ENCODE results near the gene KRTAP5-6.
"Not testable (repeated sequence)": the region's sequence is repeated elsewhere in the genome, so short reads cannot be mapped to it uniquely, and the experiment has no call there.

Gene KRTAP5-6

DNA sequence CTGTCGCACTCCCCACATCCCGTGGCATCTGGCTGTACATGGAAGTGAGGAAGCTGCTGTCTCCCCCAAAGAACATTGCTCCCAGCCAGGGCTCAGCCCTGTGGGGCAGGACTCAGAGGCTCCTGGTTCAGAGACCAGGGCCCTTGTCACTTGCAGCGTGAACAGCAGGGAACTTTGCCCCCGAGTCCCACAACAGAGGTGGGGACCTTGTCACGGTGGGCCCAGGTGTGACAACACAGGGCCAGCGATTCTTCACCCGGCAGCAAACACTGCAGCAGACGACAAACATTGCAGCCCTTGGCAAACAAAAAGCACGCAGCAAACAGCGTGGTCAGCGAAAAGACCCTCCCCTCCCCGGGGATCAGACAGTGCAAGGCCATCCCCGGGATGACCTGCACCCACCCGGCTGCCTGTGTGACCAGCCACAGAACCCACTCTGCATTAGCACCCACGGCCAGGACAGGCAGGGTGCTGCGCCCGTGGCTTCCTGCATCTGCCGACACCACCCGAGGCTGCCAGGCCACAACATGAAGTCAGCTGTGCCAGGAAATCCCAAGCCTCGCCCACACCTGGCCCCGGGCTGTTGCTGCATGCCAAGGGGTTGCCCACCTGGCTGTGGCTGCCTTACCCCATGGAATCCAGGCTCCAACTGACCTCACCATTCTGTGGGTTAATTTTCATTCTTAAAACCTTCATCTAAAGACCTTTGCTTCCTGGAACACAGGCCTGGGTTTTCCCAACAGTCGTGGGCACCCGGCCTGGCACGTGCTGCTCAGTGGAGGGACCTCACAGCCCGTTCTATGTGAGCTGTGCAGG, 35.3 kb upstream of the KRTAP5-6 start:
- DNase-seq (ENCODE audit: low read depth) = not testable (repeated sequence)

GRCh38 chr11:1662699-1663283, 34.2 kb upstream of the KRTAP5-6 start:
- not testable (repeated sequence) for DNase-seq (ENCODE audit: low read depth)

DNA sequence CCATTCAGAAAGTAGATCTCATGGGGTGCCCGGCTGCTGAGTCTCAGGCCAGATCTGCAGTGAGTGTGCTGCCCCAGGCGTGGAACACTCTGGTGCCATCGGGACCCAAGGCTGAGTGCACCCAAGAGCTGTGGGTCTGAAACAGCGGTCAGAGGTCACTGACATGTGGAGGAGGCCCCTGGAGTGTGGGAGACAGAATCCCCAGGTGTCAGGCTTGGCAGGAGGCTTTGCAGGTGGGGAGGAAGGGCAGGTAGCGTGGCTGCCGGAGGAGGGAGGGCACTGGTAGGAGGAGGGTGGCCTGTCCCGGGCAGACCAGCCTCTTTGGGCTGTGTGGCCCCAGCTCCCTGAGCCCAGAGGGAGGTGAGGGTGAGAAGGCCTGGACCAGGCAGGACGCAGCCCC, 31.7 kb upstream of the KRTAP5-6 start:
- DNase-seq (ENCODE audit: low read depth) = no peak

- no peak for DNase-seq (ENCODE audit: low read depth)
Measured at GRCh38 chr11:1667121-1667850, 29.7 kb upstream of the KRTAP5-6 start.

DNA sequence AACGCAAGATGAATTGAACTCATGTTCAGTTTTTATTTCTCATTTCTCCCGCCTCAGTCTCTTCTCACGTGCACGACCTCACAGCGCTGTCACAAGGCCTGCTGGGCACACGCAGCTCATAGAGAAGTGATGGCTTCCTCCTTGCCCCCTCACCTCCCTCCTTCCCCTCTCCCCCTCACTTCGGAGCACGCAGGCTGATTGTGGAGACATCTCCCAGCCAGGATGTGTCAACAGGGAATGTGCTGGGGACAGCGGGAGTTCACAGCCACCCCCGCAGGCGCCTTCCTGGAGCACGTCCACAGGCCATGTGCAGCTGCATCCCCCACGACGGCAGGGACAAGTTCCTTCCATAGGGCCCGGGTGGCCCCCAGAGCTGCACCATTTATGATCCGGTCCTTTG, 29.1 kb upstream of the KRTAP5-6 start:
- no peak for DNase-seq (ENCODE audit: low read depth)

DNA sequence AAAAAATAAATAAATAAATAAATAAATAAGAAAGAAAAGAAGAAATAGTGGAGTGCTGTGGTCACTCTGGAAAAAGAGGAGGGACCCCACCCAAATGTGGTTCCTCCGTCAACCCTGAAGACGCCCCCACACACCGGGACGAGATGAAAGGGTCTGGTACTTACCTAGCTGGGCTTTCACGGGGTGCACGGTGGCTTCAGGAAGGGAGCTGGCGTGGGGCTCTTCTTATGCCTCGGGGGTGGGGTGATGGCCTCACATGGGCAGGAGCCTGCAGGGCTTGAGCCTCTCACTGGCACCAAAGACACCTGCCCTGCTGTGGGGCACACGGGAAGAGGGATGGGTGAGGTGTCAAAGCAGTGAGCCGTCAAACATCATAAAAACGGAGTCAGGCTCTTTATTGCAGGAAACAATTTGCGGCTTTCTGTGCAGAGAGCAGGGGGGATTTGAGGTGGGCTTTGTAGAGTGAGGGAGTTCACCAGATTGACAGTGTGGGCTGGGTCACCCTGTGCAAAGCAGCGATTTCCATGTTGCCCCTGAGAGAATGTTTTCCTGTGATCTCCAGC, 28.0 kb upstream of the KRTAP5-6 start:
- no peak for DNase-seq (ENCODE audit: low read depth)

GRCh38 chr11:1669546-1670218, 27.3 kb upstream of the KRTAP5-6 start:
- DNase-seq (ENCODE audit: low read depth) = no peak

- not testable (repeated sequence) for DNase-seq (ENCODE audit: low read depth)
Measured at GRCh38 chr11:1670457-1670856, 26.5 kb upstream of the KRTAP5-6 start.

DNA sequence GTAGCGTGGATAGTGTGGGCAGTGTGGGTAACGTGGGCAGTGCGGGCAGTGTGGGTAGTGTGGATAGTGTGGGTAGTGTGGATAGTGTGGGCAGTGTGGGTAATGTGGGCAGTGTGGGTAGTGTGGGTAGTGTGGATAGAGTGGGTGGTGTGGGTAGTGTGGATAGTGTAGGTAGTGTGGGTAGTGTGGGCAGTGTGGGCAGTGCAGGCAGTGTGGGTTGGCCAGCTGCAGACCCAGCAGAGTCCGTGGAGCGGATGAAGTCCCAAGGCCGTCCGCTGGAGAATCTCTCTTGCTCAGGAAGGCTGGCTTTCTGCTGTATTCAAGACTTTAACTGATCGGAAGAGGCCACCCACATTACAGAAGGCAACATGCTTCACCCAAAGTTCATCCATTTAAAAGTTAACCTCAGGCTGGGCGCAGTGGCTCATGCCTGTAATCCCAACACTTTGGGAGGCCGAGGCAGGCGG, 26.1 kb upstream of the KRTAP5-6 start:
- DNase-seq (ENCODE audit: low read depth) = no peak

DNA sequence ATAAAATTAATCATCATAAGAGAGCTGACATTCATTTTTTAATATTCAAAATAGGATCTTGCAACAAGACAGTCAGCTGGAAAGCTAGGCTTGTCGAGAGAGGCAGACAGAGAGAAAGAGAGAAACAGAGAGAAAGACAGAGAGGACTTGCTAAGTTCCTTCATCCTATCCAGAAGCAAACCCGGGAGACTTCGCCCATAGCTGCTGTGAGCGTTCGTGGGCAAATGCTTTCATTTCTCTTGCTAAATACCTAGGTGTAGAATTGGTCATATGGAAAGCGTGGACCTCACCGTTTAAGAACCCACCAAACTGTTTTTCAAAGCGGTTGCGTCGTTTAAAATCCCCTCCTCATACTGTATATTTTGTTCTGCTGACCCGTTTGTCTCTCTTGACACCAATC, 25.3 kb upstream of the KRTAP5-6 start:
- DNase-seq (ENCODE audit: low read depth) = no peak

DNA sequence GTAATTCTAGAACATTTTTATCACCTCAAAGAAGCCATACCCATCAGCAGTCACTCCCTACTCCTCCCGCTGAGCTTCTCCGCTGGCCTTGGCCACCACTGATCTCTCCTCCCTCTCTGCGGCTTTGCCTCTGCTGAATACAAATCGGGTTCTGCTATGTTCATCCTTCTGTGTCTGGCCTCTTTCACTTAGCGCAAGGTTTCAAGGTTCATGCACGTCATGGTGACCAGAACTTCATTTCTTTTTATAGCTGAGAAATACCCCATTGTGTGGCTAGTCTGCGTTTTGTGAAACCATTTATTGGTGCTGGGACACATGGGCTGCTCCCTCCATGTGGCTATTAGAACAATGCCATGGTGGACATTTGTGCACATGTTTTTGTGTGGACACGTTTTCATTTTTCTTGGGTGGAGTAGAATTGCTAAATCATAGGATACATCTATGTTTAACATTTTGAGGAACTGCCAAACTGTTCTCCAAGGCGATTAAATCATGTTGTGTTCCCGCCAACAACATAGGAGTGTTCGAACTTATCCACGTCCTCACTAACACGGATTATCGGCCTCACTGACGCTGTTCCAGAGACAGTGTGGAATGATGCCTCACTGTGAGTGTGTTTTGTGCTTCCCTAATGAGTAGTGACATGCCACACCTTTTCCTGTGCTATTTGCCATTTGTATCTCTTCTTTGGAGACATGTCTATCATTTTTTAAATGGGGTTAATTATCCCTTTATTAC, 24.2 kb upstream of the KRTAP5-6 start:
- no peak for DNase-seq (ENCODE audit: low read depth)

DNA sequence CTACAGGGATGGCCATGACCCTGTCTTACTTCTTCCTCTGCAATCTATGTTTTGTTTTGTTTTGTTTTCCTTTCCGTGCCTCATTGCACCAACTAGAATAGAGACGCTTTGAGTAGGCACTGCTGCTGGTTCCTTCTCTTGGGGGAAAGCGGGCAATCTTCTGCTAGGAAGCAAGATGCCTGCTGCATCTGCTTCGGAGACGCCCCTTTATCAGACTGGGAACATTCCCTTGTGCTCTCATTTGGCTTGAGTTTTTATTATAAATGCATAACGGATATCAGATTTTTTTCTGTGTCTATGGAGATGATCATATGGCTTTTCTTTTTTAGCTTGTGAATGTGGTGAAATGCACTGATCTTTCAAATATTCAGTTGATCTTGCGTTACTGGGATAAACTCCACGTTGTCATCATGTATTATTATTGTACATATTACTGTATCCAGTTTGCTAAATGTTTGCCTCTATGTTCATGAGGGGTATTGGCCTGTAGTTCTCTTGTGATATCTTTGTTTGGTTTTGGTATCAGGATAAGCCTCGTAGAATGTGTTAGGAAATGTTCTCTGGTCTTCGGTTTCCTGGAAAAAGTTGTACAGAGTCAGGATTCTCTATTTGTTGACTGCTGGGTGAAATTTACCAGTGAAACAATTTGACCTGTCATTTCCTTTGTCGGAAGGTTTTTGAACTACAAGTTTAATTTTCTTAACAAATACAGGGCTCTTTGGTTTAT, 23.4 kb upstream of the KRTAP5-6 start:
- no peak for DNase-seq (ENCODE audit: low read depth)

GRCh38 chr11:1674173-1675131, 22.5 kb upstream of the KRTAP5-6 start:
- DNase-seq (ENCODE audit: low read depth) = no peak

DNA sequence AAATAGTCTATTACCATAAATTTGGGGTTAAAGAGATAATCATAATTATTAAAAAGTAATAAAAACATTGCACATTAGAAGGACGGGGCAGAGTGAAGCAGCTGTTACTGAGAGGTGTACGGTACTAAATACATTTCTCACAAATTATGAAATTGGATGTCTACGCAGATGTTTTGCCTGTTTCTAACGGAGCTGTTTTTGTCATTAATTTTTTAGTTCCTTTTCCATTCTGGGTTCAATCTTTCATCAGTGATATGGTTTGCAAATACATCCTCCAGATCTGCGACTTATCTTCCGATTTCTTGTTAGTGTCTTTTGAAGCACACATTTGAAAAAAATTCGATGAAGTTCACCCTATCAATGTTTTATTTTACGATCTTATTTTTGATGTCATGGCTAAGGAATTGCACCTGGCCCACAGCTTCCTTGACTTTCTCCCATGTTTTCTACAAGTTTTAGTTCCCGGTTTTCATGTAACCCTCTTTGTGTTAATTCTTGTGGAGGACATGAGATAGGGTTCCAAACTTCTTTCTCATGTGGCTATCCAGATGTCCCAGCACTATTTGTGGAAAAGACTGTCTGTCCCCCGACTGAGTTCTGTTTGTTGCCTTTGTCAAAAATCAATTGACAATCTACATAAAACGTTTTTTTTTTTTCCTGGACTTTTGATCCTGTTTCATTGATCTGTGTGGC, 21.3 kb upstream of the KRTAP5-6 start:
- no peak for DNase-seq (ENCODE audit: low read depth)

DNA sequence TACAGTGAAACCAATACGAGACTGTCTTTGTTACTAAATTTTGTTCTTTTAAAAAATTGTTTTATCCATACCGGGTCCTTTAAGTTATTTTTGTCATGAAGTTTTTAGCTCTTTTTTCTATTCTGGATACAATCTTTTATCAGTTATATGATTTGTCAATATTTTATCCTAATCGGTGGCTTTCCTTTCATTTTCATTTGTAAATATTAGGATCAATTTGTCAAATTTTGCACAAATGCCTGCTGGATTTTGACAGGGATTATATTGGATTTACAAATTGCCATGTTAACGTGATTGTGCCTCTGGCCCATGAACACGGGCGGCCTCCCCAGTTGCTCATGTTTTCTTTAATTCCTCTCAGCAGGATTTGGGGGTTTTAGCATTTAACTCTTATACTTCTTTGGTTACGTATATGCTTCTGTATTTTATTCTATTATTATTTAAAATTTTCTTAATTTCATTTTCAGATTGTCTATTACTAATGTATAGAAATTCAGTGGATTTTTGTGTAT, 20.7 kb upstream of the KRTAP5-6 start:
- DNase-seq (ENCODE audit: low read depth) = no peak

DNA sequence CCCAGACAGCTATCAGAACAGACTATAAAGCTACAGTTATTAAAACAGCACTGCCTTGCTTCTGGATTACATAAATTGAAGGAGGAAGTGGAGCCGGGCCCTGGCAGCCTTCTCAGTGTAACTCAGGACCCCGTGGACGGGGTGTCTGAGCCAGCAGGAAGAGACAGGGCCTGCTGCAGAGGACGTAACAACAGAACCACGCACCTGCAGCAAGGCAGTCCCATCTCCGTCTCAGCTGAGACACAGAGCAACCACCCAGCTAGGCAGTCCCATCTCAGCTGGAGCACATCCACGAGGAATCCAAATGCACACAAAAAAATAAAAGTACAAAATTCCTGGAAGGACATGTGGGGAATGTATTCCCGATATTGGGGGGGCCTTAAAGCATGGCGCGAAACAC, 17.1 kb upstream of the KRTAP5-6 start:
- DNase-seq (ENCODE audit: low read depth) = no peak

DNA sequence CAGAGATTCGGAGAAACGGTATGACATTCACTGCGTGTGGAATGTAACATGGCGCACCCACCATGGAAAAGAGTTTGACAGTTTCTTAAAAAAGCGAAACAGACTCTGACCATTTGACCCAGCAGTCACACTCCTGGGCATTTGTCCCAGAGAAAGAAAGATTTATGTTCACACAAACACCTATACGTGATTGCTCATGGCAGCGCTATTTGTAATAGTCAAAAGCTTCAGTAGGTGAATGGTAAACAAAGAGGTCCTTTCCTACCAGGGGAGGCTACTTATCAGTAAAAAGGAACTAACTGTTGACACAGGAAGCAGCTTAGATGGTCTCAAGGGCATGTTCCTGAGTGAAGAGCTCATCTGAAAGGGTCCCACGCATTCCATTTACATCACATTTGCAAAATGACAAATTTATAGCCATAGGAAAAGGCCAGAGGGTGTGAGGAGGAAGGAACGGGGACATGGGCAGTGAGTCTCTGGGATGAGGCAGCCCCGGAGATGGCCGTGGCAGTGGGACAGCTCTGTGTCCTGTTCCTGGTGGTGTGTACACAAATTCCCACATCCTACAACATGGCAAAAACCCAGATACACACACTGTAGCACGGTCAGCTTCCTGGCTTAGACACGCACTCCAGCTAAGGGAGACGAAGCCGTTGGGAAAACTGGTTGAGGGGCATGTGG, 14.6 kb upstream of the KRTAP5-6 start:
- DNase-seq (ENCODE audit: low read depth) = no peak

DNA sequence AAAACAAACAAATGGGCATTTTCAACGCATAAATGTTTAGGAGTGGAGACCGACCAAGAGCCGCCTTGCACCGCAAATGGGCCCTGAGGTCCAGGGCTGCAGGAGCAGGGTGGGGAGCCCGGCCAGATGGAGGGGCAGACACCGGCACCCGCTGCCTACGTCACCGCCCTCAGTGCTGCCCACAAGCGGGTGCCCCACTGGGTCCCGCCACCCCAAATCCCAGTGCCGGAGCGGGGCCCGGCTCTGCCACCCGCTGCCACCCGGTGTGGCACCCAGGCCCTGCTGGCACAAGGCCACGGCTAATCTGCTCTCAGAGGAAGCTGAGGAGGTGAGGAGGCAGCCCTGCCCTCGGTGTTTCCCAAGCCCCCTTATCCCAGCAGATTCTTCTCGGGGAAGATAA, 13.8 kb upstream of the KRTAP5-6 start:
- not testable (repeated sequence) for DNase-seq (ENCODE audit: low read depth)

Data from stimulated activated CD8-positive, alpha-beta memory T cell treated with anti-CD3 and anti-CD28 coated beads, Interleukin-12 subunit alpha, Interleukin-12 subunit beta, amount 100 ng/mL, for 1 hour (primary cell).